Suprapubic skin (tissue), 4 donors: ENCODE data around the gene ABCA4.

Source experiments
- CTCF ChIP-seq, 2 donors: fragments of 200-600 bp in 1 of 2; fragments of 450-650 bp in 1 of 2; sonication (generic) in 1 of 2; IDR thresholded peaks; one replicate each; pipeline ENCODE4 v1.5.1; 2016 to 2019; ENCODE audit warnings: antibody characterized with exemption in 2 of 2, mild to moderate bottlenecking in 1 of 2, moderate library complexity in 1 of 2
- EP300 ChIP-seq: sonication (generic); formaldehyde crosslinking; IDR thresholded peaks from one replicate; pipeline ENCODE4 v1.6.1; 2017; ENCODE audit warnings: antibody characterized with exemption
- POLR2AphosphoS5 ChIP-seq, 3 donors: sonication (generic); formaldehyde crosslinking; IDR thresholded peaks; one replicate each; pipeline ENCODE4 v1.6.1; 2017; ENCODE audit warnings: antibody characterized with exemption in 3 of 3

DNA sequence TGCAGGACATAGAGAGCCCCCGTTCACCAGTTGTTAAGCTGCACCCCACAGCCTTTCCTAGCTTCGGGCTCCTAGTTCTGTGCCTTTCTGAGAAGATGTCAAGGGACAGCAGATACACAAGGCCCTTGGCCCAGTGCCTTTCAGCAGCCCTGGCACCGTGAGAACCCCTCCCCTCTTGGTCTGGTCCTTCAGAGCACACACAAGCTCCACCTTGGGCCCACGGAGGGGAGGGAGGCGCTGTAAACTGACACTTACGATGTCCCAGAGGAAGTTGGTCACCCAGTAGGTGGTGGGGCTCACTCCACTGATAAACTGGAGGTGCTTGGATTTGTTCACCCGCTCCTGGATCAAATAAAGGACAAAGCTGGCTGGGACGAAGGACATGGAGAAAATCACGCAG, 101.6 kb downstream of the ABCA4 start:
- no peak for TF ChIP-seq POLR2AphosphoS5 (IDR thresholded peaks at IDR 0.05)
- no peak for TF ChIP-seq CTCF (IDR thresholded peaks at IDR 0.05)
- no peak for TF ChIP-seq EP300
